NCI-H2029 treated with DMSO at 0.1 percent for 48 hours (cell line): Measurements from ENCODE around the gene NUBP2.

Source experiments
- DNase-seq: peaks from one replicate; lab custom pipeline; 2025; lab: John Stamatoyannopoulos, UW

Gene NUBP2

GRCh38 chr16:1772362-1772907 is 10.3 kb upstream of the NUBP2 start, which contains the start of gene EME2:
Gene EME2 (plus strand): TSS chr16:1772810. CDS start chr16:1773228, 418 bp downstream.
- no peak for DNase-seq

- DNase-seq: peak; percentile 13
Observed at GRCh38 chr16:1772908-1773702, 9.7 kb upstream of the NUBP2 start, which contains the start of gene MRPS34. Gene MRPS34 (minus strand): TSS chr16:1773134. CDS start chr16:1773119, 15 bp downstream.

GRCh38 chr16:1773703-1774447 is 8.9 kb upstream of the NUBP2 start:
- no peak for DNase-seq

GRCh38 chr16:1774448-1774780 is 8.3 kb upstream of the NUBP2 start:
- no peak for DNase-seq

GRCh38 chr16:1775006-1775845 is 7.5 kb upstream of the NUBP2 start:
- no peak for DNase-seq

GRCh38 chr16:1775846-1776671 is 6.7 kb upstream of the NUBP2 start:
- DNase-seq: no peak

- no peak for DNase-seq
Observed at GRCh38 chr16:1776672-1776955, 6.1 kb upstream of the NUBP2 start.

- DNase-seq: no peak
Observed at GRCh38 chr16:1776991-1777374, 5.8 kb upstream of the NUBP2 start.

GRCh38 chr16:1777375-1778199 is 5.2 kb upstream of the NUBP2 start:
- no peak for DNase-seq

- no peak for DNase-seq
Observed at GRCh38 chr16:1778200-1779179, 4.3 kb upstream of the NUBP2 start.

- DNase-seq: no peak
Observed at GRCh38 chr16:1779234-1779701, 3.5 kb upstream of the NUBP2 start.

- no peak for DNase-seq
Observed at GRCh38 chr16:1779741-1780676, 2.8 kb upstream of the NUBP2 start.

GRCh38 chr16:1780677-1781072 is 2.1 kb upstream of the NUBP2 start:
- no peak for DNase-seq

GRCh38 chr16:1781254-1781653 is 1.5 kb upstream of the NUBP2 start:
- no peak for DNase-seq

- no peak for DNase-seq
Observed at GRCh38 chr16:1781758-1782407, 877 bp upstream of the NUBP2 start.

- no peak for DNase-seq
Observed at GRCh38 chr16:1784977-1785845, 2.5 kb downstream of the NUBP2 start.

GRCh38 chr16:1785846-1786170 is 3.0 kb downstream of the NUBP2 start:
- no peak for DNase-seq
